ENCODE data around the gene ZNF805. TPM values are rescaled to one million over a fixed set of nuclear protein-coding genes. Genes with fewer than 3 reads are reported as not detected.

The ZNF805 gene
- total RNA-seq, 1 donor from 2014 or later: 7.8 TPM

DNA sequence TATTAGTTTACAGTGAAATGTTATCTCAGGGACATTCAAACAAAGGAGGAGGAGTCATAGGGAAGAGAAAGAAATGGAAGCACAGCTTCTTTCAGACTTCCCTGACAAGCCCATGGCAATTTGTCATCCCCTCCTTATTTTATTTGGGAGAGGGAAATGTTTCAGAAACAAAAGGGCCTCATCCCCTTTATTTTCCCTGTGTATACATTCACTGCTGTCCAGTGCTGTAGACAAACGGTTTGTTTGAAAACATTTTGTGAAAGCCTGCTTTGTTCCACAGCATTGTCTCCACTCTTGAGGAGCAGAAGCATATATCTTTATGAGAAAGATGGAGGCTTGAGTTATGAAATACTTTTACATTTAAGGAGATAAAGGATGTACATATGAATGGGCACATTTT is 52.1 kb downstream of the ZNF805 start:
- no peak for DNase-seq (ENCODE audit: low read depth)
- TF ChIP-seq CTCF (conservative IDR thresholded peaks at IDR 0.05; ENCODE audit: low read depth, low read length): no peak
- no peak overlapping the region for H3K4me3 ChIP-seq (ENCODE audit: low read depth, low read length)

- no peak overlapping the region for H3K4me3 ChIP-seq (ENCODE audit: low read depth, low read length)
- no peak for TF ChIP-seq CTCF (conservative IDR thresholded peaks at IDR 0.05; ENCODE audit: low read depth, low read length)
Observed at GRCh38 chr19:57293719-57294118, 53.3 kb downstream of the ZNF805 start.

DNA sequence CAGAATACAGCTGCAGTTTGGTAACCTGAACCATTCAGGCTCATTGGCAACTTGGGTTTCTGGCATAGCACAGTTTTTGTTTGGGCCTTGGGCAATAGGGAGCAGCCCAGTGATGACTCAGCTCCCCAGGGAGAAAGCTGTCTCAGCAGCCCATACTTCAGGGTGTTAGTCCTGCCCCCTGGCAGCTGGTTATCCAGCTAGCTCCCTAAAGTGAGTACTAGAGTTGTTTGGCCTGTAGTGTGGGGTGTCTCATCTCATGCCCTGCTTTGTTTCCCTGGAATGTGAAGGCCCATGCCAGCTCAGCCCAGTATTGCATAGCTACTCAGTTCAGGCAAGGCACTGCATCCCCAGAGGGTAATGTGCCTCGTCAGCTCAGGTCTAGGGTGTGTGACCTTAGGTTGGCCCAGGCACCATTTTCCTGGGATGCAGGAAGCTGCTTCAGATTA is 61.6 kb downstream of the ZNF805 start:
- DNase-seq (ENCODE audit: low read depth): peak; percentile 43
- no peak overlapping the region for H3K4me3 ChIP-seq (ENCODE audit: low read depth, low read length)
- TF ChIP-seq CTCF (conservative IDR thresholded peaks at IDR 0.05; ENCODE audit: low read depth, low read length): no peak

More at GRCh38 chr19:57293719-57294118, 53.3 kb downstream of the ZNF805 start:
- no peak for DNase-seq (ENCODE audit: low read depth)

DNA sequence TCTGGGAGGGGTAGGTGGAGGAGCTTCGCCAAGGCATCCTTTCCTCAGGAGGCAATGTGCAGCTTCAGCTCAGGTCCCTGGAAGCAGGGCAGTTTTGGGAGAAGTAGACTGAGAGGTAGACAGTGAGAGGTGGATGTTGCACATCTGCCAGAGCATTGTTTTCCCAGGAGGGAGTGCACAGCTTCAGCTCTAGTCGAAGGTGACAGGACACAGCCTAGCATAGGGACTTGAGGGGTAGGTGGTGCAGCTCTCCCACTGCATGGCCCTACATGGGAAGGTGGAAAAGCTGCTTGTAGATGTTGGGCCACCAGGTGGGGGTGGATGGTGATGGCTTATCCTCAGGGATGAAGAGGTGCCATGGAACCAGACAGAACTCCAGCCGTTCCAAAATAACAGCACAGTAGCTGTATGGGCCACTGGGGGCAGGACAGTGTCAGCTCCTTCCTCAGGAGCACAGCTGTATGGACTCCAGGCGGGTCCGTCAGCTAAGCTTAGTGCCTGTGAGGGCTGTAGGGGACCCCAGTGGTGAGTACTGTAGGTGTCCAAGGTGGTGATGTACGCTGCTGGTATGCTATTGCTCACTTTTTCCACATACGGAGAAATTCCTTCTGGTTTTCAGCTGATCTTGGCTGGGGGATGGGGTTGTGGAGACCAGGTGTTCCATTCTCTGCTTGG is 62.4 kb downstream of the ZNF805 start:
- no peak overlapping the region for H3K4me3 ChIP-seq (ENCODE audit: low read depth, low read length)
- no peak for TF ChIP-seq CTCF (conservative IDR thresholded peaks at IDR 0.05; ENCODE audit: low read depth, low read length)
- DNase-seq (ENCODE audit: low read depth): no peak

Other genes with a start within 250 kb of the ZNF805 start
- gene USP29, start 120.6 kb upstream of the ZNF805 start, total RNA-seq: not detected in 2 replicates
- gene ZIM3, start 95.4 kb upstream of the ZNF805 start, total RNA-seq: not detected in 2 replicates
- not detected in 2 replicates for gene DUXA, start 73.1 kb upstream of the ZNF805 start, total RNA-seq
- gene ZNF264, start 49.1 kb upstream of the ZNF805 start, total RNA-seq: 9.6 and 9.8 TPM in 2 replicates
- gene AURKC, start 9.6 kb upstream of the ZNF805 start, total RNA-seq: 1.2 and 2.7 TPM in 2 replicates
- gene ZNF460, start 39.9 kb downstream of the ZNF805 start, total RNA-seq: 17.0 and 30.3 TPM in 2 replicates
- 4.2 and 5.7 TPM in 2 replicates for gene ZNF543, start 79.8 kb downstream of the ZNF805 start, total RNA-seq
- 2.7 and 5.8 TPM in 2 replicates for gene ZNF304, start 110.6 kb downstream of the ZNF805 start, total RNA-seq
- gene TRAPPC2B, start 122.9 kb downstream of the ZNF805 start, total RNA-seq: 14.8 and 36.2 TPM in 2 replicates
- gene ZNF547, start 122.9 kb downstream of the ZNF805 start, total RNA-seq: 1.3 and 3.4 TPM in 2 replicates
- gene ZNF548, start 149.2 kb downstream of the ZNF805 start, total RNA-seq: 4.7 and 6.1 TPM in 2 replicates
- gene ZNF17, start 170.5 kb downstream of the ZNF805 start, total RNA-seq: 2.5 and 4.6 TPM in 2 replicates
- 8.6 and 16.3 TPM in 2 replicates for gene ZNF749, start 194.7 kb downstream of the ZNF805 start, total RNA-seq
- gene VN1R1, start 216.5 kb downstream of the ZNF805 start, total RNA-seq: 0.07 TPM in 1 of 2 replicates, not detected in the other
- gene ZNF772, start 236.9 kb downstream of the ZNF805 start, total RNA-seq: 6.1 and 6.2 TPM in 2 replicates
- 2.5 and 3.8 TPM in 2 replicates for gene ZNF419, start 247.1 kb downstream of the ZNF805 start, total RNA-seq